BLaER1 (cell line): ENCODE results near the gene OR51D1.

Experiments
- H3K27ac ChIP-seq: shearing (Covaris generic); formaldehyde crosslinking; 2 replicates; pipeline ENCODE4 v1.8.1; 2022
- H3K27me3 ChIP-seq: shearing (Covaris generic); formaldehyde crosslinking; 2 replicates; pipeline ENCODE4 v1.8.1; 2022
- H3K36me3 ChIP-seq: shearing (Covaris generic); formaldehyde crosslinking; 2 replicates; pipeline ENCODE4 v1.8.1; 2022
- H3K4me1 ChIP-seq: shearing (Covaris generic); formaldehyde crosslinking; 2 replicates; pipeline ENCODE4 v1.8.1; 2022
- H3K4me2 ChIP-seq: shearing (Covaris generic); formaldehyde crosslinking; 2 replicates; pipeline ENCODE4 v1.8.1; 2022
- H3K4me3 ChIP-seq: shearing (Covaris generic); formaldehyde crosslinking; 2 replicates; pipeline ENCODE4 v1.8.1; 2022
- H3K9ac ChIP-seq: shearing (Covaris generic); formaldehyde crosslinking; 2 replicates; pipeline ENCODE4 v1.8.1; 2022
- H3K9me3 ChIP-seq: shearing (Covaris generic); formaldehyde crosslinking; 2 replicates; pipeline ENCODE4 v1.8.1; 2022
- H4K20me1 ChIP-seq: shearing (Covaris generic); formaldehyde crosslinking; 2 replicates; pipeline ENCODE4 v1.8.1; 2022
- Cebpa-rat ChIP-seq: shearing (Covaris generic); IDR thresholded peaks from 2 replicates; pipeline ENCODE4 v1.8.1; 2022

Gene OR51D1, protein sequence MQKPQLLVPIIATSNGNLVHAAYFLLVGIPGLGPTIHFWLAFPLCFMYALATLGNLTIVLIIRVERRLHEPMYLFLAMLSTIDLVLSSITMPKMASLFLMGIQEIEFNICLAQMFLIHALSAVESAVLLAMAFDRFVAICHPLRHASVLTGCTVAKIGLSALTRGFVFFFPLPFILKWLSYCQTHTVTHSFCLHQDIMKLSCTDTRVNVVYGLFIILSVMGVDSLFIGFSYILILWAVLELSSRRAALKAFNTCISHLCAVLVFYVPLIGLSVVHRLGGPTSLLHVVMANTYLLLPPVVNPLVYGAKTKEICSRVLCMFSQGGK

DNA sequence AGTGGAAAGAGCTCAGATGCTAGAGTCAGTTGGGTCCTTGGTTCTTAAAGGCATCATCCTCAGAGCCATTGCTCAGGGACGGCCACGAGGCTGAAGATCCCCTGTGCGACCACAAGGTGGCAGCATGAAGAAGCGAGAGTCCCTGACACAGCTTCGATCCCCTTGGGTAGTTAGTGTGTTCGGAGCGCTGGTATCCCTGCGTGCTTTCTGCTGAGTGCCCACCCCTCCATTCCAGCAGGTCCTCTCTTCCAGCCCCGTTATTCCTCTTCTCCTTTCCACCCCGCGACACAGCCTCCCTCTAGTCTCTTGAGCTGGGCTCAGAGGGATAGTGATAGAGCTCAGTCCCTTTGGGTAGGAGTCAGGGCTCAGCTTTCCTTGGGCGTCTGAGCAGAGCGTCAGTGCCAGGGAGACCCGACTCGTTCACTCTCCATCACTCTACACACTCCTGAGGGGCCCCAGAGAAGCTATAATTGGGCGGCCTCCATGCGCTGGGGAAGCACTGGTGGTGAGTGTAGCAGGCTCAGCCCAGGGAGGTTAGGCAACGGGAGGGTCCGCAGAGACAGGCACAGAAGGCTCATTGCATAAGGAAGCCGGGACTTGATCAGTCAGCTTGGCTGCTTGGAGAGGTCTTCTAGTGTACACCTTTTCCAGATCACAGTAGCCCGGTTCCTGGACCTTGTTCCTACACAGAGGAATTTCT, at the start of gene OR51D1:
Gene OR51D1 (plus strand): TSS at position 516 of the 700 bp plus-strand sequence. CDS start 2,314 bp downstream, outside the sequence.
- no peak for TF ChIP-seq Cebpa-rat
- peak within 1 kb of the TSS; percentile 47 for H3K4me2 ChIP-seq
- H3K4me3 ChIP-seq, result no peak within 1 kb of the TSS
- no peaks in the 10 kb centered on the region for H3K36me3 ChIP-seq
- H3K4me1 ChIP-seq, result no peaks in the 10 kb centered on the region
- no peaks in the 10 kb centered on the region for H4K20me1 ChIP-seq
- H3K27me3 ChIP-seq, result no peaks in the 10 kb centered on the region
- H3K27ac ChIP-seq, result no peak within 1 kb of the TSS
- no peak within 1 kb of the TSS for H3K9ac ChIP-seq
- no peaks in the 10 kb centered on the region for H3K9me3 ChIP-seq

DNA sequence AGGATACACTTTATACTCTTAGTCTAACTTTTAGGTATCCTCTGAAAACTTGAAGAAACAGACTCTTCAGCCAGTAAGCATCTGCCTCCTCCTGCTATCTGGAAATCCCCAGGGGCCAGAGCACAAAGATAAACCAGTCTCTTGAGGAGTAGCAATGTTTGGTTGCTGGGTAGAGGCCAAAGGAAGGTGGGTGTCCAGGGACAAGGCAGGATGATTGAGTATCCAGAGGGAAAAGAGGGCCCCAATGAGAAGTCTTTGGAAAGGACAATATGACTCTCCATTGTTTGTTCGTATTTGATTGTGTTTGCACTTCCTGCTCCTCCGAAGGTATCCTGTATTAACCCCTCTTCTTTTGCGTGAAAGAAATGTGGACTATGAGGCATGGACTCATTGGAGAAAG, 48.3 kb upstream of the OR51D1 start:
- TF ChIP-seq Cebpa-rat, result no peak
- H4K20me1 ChIP-seq, result no peaks in the 10 kb centered on the region
- H3K4me1 ChIP-seq, result no peaks in the 10 kb centered on the region
- no peaks in the 10 kb centered on the region for H3K9me3 ChIP-seq
- H3K27me3 ChIP-seq, result no peaks in the 10 kb centered on the region
- H3K4me3 ChIP-seq, result no peak overlapping the region
- no peak overlapping the region for H3K4me2 ChIP-seq
- H3K27ac ChIP-seq, result no peak overlapping the region
- no peak overlapping the region for H3K9ac ChIP-seq
- H3K36me3 ChIP-seq, result no peaks in the 10 kb centered on the region

DNA sequence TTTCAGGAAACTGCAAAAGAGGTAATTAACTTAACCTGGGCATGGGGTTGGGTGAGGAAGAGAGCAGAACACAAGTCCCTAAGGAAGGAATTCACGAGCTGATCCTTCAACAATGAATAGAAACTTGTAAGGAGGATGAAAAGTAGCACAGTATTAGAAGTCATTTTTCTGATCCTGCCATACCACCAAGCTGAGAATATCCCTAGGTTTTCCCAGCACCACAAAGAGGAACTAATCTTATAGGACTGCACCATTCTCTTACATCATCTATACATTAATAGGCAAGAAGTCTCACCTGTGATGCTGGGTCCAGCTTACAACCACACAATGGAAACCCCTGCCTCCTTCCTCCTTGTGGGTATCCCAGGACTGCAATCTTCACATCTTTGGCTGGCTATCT, 43.5 kb upstream of the OR51D1 start, which contains the start of gene OR52I1:
Gene OR52I1 (plus strand): TSS at position 301 of the 400 bp plus-strand sequence. CDS start 0 bp downstream, at position 301.
- Histone ChIP-seq H3K9ac (no peak within 1 kb of the TSS), H3K4me3 (no peak within 1 kb of the TSS), H3K27ac (no peak within 1 kb of the TSS), H3K9me3 (no peaks in the 10 kb centered on the region), H3K36me3 (peaks cover 16% of the 10 kb centered on the region), H3K4me1 (no peaks in the 10 kb centered on the region), H3K27me3 (no peaks in the 10 kb centered on the region), H3K4me2 (no peak within 1 kb of the TSS), H4K20me1 (no peaks in the 10 kb centered on the region)
- no peak for TF ChIP-seq Cebpa-rat

DNA sequence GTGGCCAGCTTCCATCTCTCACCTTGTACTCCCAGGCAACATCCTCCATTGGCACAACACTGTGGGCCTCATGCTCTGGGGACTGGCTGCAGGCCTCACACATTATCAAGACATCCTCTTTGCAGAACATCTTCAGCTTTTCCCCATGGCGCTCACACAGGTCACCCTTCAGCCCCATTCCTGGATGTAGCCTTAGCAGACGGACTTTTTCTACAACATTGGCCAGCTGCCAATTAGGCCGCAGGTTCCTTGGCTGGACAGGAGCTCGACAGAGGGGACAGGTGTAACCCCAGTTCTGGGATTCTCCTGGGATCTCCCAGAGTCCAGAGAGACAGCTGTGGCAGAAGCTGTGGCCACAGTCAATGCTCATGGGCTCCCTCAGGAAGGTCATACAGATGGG, 32.2 kb upstream of the OR51D1 start:
- H3K4me3 ChIP-seq, result no peak overlapping the region
- H3K9me3 ChIP-seq, result no peaks in the 10 kb centered on the region
- no peak for TF ChIP-seq Cebpa-rat
- H3K27ac ChIP-seq, result no peak overlapping the region
- peaks cover 53% of the 10 kb centered on the region for H3K36me3 ChIP-seq
- no peak overlapping the region for H3K4me2 ChIP-seq
- H3K4me1 ChIP-seq, result peaks cover 12% of the 10 kb centered on the region
- H4K20me1 ChIP-seq, result no peaks in the 10 kb centered on the region
- H3K27me3 ChIP-seq, result no peaks in the 10 kb centered on the region
- no peak overlapping the region for H3K9ac ChIP-seq

DNA sequence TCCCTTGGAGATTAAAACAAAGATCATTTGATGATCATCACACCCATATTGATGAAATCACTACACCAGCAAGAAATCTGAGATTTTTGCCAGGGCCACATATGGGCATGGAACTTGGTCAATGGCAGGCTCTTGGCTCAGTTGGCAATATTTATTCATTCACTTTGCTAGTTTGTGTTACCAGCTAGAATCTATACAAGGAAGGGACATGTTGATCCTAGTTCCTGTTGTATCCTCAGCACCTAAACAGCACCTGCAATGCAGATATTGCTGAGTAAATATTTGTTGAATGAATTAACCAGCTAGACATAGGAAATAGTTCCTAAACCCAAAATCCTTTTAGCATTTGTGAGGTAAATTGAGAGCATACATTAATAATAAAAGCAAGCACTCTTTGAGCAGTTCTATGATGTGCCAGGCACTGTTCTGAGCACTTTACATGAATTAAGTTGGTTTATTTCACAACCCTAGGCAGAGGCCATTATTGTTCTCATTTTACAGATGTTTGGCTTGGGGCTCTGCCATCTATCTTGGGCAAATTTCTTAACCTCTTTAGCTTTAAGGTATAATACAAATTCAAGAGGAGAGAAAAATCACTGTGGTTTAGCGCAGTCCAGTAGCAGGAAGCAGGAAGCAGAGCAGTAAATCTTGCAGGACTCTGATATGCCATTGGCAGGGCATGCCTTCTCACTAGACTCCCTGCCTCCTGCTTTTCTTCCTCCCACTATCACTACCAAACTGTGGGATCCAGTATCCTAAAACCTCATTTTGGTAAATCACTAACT, 30.9 kb upstream of the OR51D1 start:
- Histone ChIP-seq H3K4me3 (no peak overlapping the region), H3K4me2 (peak overlapping the region; percentile 85), H4K20me1 (no peaks in the 10 kb centered on the region), H3K9me3 (no peaks in the 10 kb centered on the region), H3K27me3 (no peaks in the 10 kb centered on the region), H3K9ac (no peak overlapping the region), H3K36me3 (peaks cover 39% of the 10 kb centered on the region), H3K4me1 (peaks cover 18% of the 10 kb centered on the region), H3K27ac (no peak overlapping the region)
- TF ChIP-seq Cebpa-rat, result no peak

DNA sequence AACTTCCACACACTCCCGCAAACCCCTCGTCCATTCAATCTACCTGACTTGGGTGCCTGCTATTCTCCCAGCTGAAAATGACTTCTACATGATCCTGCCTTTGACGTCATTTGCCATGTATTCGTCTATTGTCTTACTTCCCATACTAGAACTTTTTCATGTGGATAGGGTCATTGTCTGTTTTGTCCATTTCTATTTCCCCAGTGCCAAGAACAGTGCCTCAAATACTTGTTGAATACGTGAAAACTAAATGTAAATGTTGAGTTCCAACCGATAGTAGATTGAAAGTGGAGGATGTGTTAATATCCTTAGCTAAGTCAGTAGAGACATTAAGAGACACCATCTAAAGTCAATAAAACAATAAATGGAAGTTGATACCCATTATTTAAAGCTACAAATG, 30.2 kb upstream of the OR51D1 start:
- Histone ChIP-seq H3K4me3 (peak overlapping the region; percentile 86), H3K27ac (no peak overlapping the region), H3K36me3 (peaks cover 32% of the 10 kb centered on the region), H3K27me3 (no peaks in the 10 kb centered on the region), H4K20me1 (no peaks in the 10 kb centered on the region), H3K9ac (peak overlapping the region; percentile 85), H3K9me3 (no peaks in the 10 kb centered on the region), H3K4me1 (peaks cover 18% of the 10 kb centered on the region), H3K4me2 (peak overlapping the region; percentile 85)
- TF ChIP-seq Cebpa-rat, result no peak

DNA sequence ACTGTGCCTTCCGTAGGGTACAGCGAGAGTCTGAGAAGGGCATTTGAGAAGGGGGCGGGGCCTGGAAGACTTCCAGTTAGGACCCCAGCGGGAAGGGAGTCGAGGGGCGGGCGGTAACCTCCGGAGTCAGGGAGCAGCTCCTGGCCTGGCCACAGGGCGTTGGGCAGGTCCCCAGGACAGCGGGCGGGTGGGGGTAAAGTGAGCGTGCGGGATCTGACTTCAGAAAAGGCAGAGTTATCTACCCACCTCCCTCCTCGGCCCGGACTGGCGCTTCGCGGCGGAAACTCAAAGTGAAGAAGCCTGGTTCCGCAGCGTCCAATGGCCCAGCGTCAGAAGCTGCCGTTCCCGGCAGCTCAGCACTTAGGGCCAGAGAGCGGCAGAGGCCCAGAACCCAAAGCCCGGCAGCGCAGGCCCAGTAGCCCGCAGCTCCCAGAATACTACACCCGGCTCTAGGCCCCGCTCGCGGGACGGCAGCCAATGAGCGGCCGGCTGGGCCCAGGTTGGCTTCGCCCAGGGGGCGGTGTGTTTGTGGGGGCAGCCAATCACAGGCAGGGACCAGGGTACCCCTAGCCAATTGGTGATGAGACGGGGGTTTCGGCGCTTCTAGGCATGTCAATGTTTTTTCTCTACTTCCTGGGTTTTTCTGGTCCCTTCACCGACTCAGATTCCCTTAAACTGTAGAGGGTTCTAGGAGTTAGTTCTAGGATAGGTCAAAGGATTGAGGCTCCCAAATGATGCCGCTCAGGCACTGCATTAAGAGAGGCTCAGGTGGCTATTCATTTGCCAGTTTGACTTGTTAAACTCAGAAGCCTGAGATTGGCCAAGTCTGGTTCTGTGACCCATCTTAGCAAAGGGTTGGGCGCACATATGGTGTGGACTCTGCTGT, 29.3 kb upstream of the OR51D1 start, which contains the start of gene TRIM68:
Gene TRIM68 (minus strand): TSS at position 451 of the 886 bp plus-strand sequence. CDS start 2,727 bp downstream, outside the sequence.
- H3K27ac ChIP-seq, result peak within 1 kb of the TSS; percentile 85
- H3K27me3 ChIP-seq, result no peaks in the 10 kb centered on the region
- peak within 1 kb of the TSS; percentile 85 for H3K9ac ChIP-seq
- no peaks in the 10 kb centered on the region for H4K20me1 ChIP-seq
- H3K4me3 ChIP-seq, result peak within 1 kb of the TSS; percentile 86
- TF ChIP-seq Cebpa-rat, result no peak
- peaks cover 23% of the 10 kb centered on the region for H3K4me1 ChIP-seq
- H3K36me3 ChIP-seq, result peaks cover 23% of the 10 kb centered on the region
- no peaks in the 10 kb centered on the region for H3K9me3 ChIP-seq
- H3K4me2 ChIP-seq, result peak within 1 kb of the TSS; percentile 85

DNA sequence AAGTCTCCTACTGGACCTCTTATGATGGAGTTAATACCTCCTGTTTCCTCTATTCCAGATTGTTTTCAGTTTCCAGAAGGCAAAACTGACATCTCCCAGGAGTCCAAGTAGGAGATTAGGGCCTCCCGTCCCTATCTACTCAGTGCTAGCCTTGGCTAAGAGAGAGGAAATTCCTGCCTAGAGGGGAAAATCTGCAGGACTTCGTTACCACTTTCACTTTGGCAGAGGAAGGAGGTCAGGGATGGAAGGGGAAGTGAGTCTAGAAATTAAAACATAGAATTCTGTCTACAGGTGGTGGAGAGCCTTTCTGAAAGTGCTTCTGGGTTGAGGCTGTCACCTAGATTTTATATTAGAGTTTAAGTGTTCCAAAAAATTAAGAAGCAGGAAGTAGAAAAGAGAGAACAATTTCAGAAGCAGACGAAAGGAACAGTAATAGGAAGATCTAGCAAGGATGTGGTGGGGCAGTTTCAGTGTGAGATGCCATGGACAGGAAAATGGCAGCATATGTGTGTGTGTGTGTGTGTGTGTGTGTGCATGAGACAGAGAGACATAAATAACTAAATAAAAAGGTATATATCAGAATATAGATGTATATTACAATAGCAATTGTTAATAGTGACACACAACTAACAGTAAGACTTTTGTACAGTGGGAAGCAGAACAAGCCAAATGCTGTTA, 26.9 kb upstream of the OR51D1 start:
- Histone ChIP-seq H3K4me3 (0 out of 2 replicates have a peak overlapping the region, but pooled peaks have one; percentile 9), H3K27me3 (no peaks in the 10 kb centered on the region), H3K36me3 (no peaks in the 10 kb centered on the region), H3K4me1 (peaks cover 23% of the 10 kb centered on the region), H3K9ac (no peak overlapping the region), H3K9me3 (no peaks in the 10 kb centered on the region), H4K20me1 (no peaks in the 10 kb centered on the region), H3K4me2 (peak overlapping the region; percentile 47), H3K27ac (no peak overlapping the region)
- no peak for TF ChIP-seq Cebpa-rat

DNA sequence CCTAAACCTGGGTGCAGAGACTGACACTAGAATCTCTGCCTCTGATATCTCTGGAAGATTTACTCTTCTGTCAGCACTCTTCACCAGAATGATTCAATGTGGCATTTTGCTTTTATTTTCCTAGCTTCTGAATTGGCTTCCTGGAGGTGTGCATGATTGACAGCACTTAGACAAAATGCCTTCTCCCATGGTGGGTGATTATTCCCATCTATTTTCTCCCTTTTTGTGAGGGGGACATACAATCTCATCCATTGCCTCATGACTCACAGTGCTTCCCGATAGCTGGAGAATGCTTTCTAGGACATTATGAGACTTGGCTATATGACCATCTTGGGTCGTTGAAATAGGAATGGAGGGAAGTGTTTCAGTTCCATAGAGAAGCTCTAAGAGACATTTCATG, 25.3 kb upstream of the OR51D1 start:
- no peak overlapping the region for H3K4me3 ChIP-seq
- H3K9me3 ChIP-seq, result no peaks in the 10 kb centered on the region
- H3K36me3 ChIP-seq, result no peaks in the 10 kb centered on the region
- no peaks in the 10 kb centered on the region for H3K27me3 ChIP-seq
- H3K9ac ChIP-seq, result no peak overlapping the region
- TF ChIP-seq Cebpa-rat, result no peak
- H3K4me1 ChIP-seq, result peaks cover 18% of the 10 kb centered on the region
- H3K4me2 ChIP-seq, result no peak overlapping the region
- no peaks in the 10 kb centered on the region for H4K20me1 ChIP-seq
- no peak overlapping the region for H3K27ac ChIP-seq
